Left ventricle myocardium inferior (tissue), 1 donor: Measurements from ENCODE around the gene METAP2. TPM values are rescaled to one million over a fixed set of nuclear protein-coding genes. Genes with fewer than 3 reads are reported as not detected.
"Not testable (repeated sequence)": the region's sequence is repeated elsewhere in the genome, so short reads cannot be mapped to it uniquely, and the experiment has no call there.

ENCODE experiments used
- DNase-seq: peaks from one replicate; pipeline ENCODE4 v3.0.0-alpha.2; 2020
- H3K27ac ChIP-seq: fragments of 200-600 bp; replicated peaks from 2 replicates; pipeline ENCODE4 v1.8.0; 2021
- H3K27me3 ChIP-seq: fragments of 200-600 bp; 2 replicates; pipeline ENCODE4 v1.8.0; 2021; ENCODE audit warnings: low read depth
- H3K36me3 ChIP-seq: fragments of 200-600 bp; 2 replicates; pipeline ENCODE4 v1.8.0; 2021
- H3K4me1 ChIP-seq: fragments of 200-600 bp; 2 replicates; pipeline ENCODE4 v1.8.0; 2021
- H3K4me3 ChIP-seq: fragments of 200-600 bp; 2 replicates; pipeline ENCODE4 v1.8.0; 2021; ENCODE audit warnings: mild to moderate bottlenecking, moderate library complexity
- H3K9me3 ChIP-seq: fragments of 200-600 bp; replicated peaks from 2 replicates; pipeline ENCODE4 v1.8.0; 2021
- CTCF ChIP-seq: fragments of 200-600 bp; IDR thresholded peaks from 2 replicates; pipeline ENCODE4 v1.8.0; 2021; ENCODE audit warnings: antibody characterized with exemption, mild to moderate bottlenecking, borderline replicate concordance
- intact Hi-C: fragments of 100-400 bp; cut with micrococcal nuclease; formaldehyde crosslinking; loops from one replicate; pipeline ENCODE4 v1.11.0; 2022
- total RNA-seq: library from RNA; stranded (reverse); fragmentation: NEBNext Ultra II Directional; extraction: Animal tissue kit (Norgen Biotek cat#: 25700); gene quantifications from one replicate; pipeline ENCODE4 v1.2.1, GENCODE V29; 2021
- donor health status: DM: no; HTN: yes; CAD: no; lungs with severe emphysema.

METAP2 gene
- total RNA-seq, 1 donor from 2014 or later, result 50.6 TPM

DNA sequence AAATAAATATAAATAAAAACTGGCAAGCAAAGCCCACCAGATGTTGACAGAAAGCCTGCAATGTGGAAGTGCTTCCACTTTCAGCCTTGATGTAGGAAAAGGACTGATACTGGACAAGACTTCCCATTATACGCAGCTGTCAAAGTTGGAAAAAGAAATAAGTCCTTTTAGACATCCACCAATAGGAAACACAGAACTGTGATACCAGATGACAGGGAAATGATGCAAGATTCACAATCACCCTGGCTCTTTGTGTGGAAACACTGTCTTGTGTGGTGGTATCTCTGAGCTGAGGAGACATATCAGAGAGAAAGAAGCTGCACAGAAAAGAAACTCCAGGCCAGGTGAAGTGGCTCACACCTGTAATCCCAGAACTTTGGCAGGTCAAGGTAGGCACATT is 13.8 kb upstream of the METAP2 start:
- Histone ChIP-seq H3K36me3 (no peaks in the 10 kb centered on the region), H3K4me1 (no peaks in the 10 kb centered on the region), H3K9me3 (peaks cover 33% of the 10 kb centered on the region), H3K4me3 (no peak overlapping the region), H3K27me3 (no peaks in the 10 kb centered on the region), H3K27ac (no peak overlapping the region)
- TF ChIP-seq CTCF, result no peak
- intact Hi-C loops, result no loop called here
- DNase-seq, result no peak

DNA sequence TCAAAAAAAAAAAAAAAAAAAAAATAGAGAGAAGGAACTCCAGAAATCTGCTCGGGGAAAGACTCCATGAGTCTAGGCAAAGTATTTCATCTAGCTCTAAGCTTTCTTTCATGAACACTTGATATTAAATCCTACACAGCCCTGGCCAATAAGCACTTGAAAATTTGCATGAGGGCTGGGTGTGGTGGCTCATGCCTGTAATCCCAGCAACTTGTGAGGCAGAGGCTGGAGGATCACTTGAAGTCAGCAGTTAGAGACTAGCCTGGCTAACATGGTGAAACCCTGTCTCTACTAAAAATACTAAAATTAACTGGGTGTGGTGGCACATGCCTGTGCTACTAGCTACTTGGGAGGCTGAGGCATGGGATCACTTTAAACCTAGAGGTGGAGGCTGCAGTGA is 13.1 kb upstream of the METAP2 start:
- H3K27me3 ChIP-seq, result no peaks in the 10 kb centered on the region
- intact Hi-C loops, result no loop called here

DNA sequence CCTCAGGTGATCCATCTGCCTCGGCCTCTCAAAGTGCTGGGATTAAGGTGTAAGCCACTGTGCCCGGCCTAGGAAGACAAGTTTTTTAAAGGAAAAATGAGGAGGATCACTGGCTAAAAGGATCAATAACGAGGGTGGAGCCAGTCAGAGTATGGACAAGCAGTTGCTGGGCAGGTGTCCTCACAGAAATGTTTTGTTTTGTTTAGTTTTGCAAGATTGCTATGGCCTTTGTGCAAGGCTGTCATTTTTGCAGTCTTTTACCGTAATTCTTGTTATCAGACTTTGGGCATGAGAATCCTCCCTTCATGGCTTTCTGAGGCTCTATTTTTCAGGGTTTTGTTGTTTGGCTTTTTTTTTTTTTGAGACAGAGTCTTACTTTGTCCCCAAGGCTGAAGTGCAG is 11.9 kb upstream of the METAP2 start:
- no peak for TF ChIP-seq CTCF
- DNase-seq, result no peak
- no peaks in the 10 kb centered on the region for H3K36me3 ChIP-seq
- no peak overlapping the region for H3K4me3 ChIP-seq
- H3K27ac ChIP-seq, result no peak overlapping the region
- H3K9me3 ChIP-seq, result peaks cover 23% of the 10 kb centered on the region
- no peaks in the 10 kb centered on the region for H3K27me3 ChIP-seq
- intact Hi-C loops, result no loop called here
- H3K4me1 ChIP-seq, result no peaks in the 10 kb centered on the region

More for the DNA sequence above, 13.1 kb upstream of the METAP2 start:
- no peak overlapping the region for H3K27ac ChIP-seq
- H3K4me1 ChIP-seq, result no peaks in the 10 kb centered on the region
- H3K36me3 ChIP-seq, result no peaks in the 10 kb centered on the region
- DNase-seq, result no peak
- no peak for TF ChIP-seq CTCF
- H3K4me3 ChIP-seq, result no peak overlapping the region
- peaks cover 33% of the 10 kb centered on the region for H3K9me3 ChIP-seq

- Histone ChIP-seq H3K27me3 (no peaks in the 10 kb centered on the region), H3K27ac (no peak overlapping the region), H3K4me3 (no peak overlapping the region), H3K4me1 (no peaks in the 10 kb centered on the region), H3K9me3 (peaks cover 18% of the 10 kb centered on the region), H3K36me3 (no peaks in the 10 kb centered on the region)
- no peak for TF ChIP-seq CTCF
- intact Hi-C loops, result no loop called here
- no peak for DNase-seq
Observed at GRCh38 chr12:95462551-95462950, 11.4 kb upstream of the METAP2 start.

- no peaks in the 10 kb centered on the region for H3K27me3 ChIP-seq
- DNase-seq, result no peak
- H3K4me1 ChIP-seq, result no peaks in the 10 kb centered on the region
- peaks cover 13% of the 10 kb centered on the region for H3K9me3 ChIP-seq
- intact Hi-C loops, result no loop called here
- H3K27ac ChIP-seq, result no peak overlapping the region
- H3K36me3 ChIP-seq, result no peaks in the 10 kb centered on the region
- TF ChIP-seq CTCF, result no peak
- no peak overlapping the region for H3K4me3 ChIP-seq
Observed at GRCh38 chr12:95463050-95463449, 10.9 kb upstream of the METAP2 start.

GRCh38 chr12:95463776-95464175 is 10.2 kb upstream of the METAP2 start:
- intact Hi-C loops, result not testable (repeated sequence)

More at GRCh38 chr12:95463776-95464175, 10.2 kb upstream of the METAP2 start:
- not testable (repeated sequence) for H3K36me3 ChIP-seq, H3K27ac ChIP-seq, H3K27me3 ChIP-seq, H3K4me1 ChIP-seq, DNase-seq, H3K9me3 ChIP-seq, H3K4me3 ChIP-seq
